Measurements from ENCODE around the gene AIRE.
A peak's percentile ranks its signal among the peaks of the same experiment; 100 is the strongest.

Gene AIRE

DNA sequence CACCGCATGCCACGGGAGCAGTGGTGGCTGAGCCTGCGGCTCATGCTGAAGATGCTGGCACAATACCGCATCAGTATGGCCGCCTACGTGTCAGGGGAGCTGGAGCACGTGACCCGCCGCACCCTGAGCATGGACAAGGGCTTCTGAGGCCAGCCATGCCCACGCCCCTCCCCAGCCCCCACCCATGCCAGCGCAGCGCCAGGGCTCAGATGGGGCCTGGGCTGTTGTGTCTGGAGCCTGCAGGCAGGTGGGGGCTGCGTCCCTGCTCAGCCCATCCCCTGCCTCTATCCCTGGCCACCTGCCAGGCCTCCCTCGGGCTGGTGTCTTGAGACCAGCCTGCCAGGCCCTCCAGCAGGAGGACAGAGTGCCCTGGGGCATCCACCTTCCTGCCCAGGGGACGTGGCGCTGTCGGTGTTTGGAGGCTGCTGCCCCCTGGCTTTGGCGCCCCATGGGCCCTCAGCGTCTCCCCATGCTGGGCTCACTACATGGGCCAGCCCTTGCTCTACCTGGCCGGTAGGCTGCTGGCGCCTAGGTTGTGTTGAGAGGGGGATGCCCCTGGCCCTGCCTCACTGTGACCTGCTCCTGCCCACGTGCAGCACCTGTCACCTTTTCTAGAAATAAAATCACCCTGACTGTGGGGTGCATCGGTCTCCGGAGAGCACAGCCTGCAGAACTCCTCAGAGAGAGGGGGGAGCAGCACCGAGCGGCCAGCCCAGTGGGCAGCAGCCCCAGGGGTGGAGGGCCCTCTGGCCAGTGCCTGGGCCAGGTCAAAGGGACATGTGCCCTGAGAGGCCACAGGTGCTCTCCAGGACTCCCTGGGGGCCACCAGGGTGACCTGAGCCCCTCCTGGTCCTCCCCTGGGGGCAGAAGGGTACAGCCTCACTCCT lies 41.3 kb downstream of the AIRE start:
- TF ChIP-seq PAX5 (IDR thresholded peaks at IDR 0.05; ENCODE audit: insufficient read depth, low read length, severe bottlenecking) (no peak), SPI1 (IDR thresholded peaks at IDR 0.05; ENCODE audit: low read depth, low read length) (no peak), POLR2A (IDR thresholded peaks at IDR 0.05; ENCODE audit: low read depth, low read length) (no peak), POLR2AphosphoS5 (IDR thresholded peaks at IDR 0.05; ENCODE audit: low read depth, low read length) (no peak; the same call in 1 of the 2 replicates), POU2F2 (IDR thresholded peaks at IDR 0.05; ENCODE audit: low read depth, low read length) (no peak), TAF1 (IDR thresholded peaks at IDR 0.05; ENCODE audit: low read depth, low read length) (no peak)
- DNase-seq (ENCODE audit: insufficient read length, low spot score) (no peak), FAIRE-seq (no peak)

- FAIRE-seq (no peak), DNase-seq (ENCODE audit: insufficient read length, low spot score) (no peak)
- TF ChIP-seq POU2F2 (IDR thresholded peaks at IDR 0.05; ENCODE audit: low read depth, low read length) (no peak), POLR2A (IDR thresholded peaks at IDR 0.05; ENCODE audit: low read depth, low read length) (peak; percentile 15; the same call in 1 of the 2 replicates), POLR2AphosphoS5 (IDR thresholded peaks at IDR 0.05; ENCODE audit: low read depth, low read length) (no peak; the same call in 1 of the 2 replicates)
Observed at GRCh38 chr21:44327603-44327974, 41.9 kb downstream of the AIRE start.

DNA sequence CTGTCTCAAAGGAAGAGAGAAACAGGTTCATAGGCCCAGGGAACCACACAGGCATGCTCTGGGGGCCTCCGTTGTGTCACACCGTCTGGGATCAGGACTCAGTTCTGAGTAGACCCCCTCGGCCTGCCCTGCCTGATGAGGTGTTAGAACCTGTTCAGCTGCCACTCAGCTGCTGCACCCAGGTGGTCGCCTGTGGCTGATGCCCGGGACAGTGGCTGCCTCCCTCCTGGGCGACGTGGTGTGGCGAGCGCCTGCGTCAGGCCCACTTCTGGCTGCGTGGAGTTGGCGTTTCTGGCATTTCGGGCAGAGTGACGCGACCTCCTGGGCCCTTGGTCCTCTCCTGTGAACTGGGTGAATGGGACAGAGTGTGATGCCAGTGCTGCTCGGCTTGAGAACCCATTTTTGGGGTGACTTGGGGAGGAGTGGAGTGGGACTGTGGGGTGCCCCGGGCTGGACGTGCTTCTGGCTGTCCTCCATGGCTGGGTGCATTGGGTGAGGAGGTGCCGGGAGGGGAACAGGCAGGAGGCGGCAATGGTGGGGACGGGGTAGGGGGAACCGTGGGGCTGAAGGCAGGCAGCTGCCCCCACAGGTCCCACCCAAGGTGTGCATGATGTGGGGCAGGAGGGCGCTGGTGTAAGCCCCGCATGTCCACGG lies 42.7 kb downstream of the AIRE start:
- no peak for FAIRE-seq
- no peak for DNase-seq (ENCODE audit: insufficient read length, low spot score)
- TF ChIP-seq POLR2AphosphoS5 (IDR thresholded peaks at IDR 0.05; ENCODE audit: low read depth, low read length): peak; percentile 25; the same call in 1 of the 2 replicates
- TF ChIP-seq PAX5 (IDR thresholded peaks at IDR 0.05; ENCODE audit: insufficient read depth, low read length, severe bottlenecking): no peak

- DNase-seq (ENCODE audit: insufficient read length, low spot score) (no peak), FAIRE-seq (no peak)
- no peak for TF ChIP-seq SPI1 (IDR thresholded peaks at IDR 0.05; ENCODE audit: low read depth, low read length)
- peak; percentile 67 for TF ChIP-seq POLR2A (IDR thresholded peaks at IDR 0.05; ENCODE audit: low read depth, low read length)
- no peak; the same call in 1 of the 2 replicates for TF ChIP-seq POU2F2 (IDR thresholded peaks at IDR 0.05; ENCODE audit: low read depth, low read length)
- no peak for TF ChIP-seq TAF1 (IDR thresholded peaks at IDR 0.05; ENCODE audit: low read depth, low read length)
- peak; percentile 40; the same call in 1 of the 2 replicates for TF ChIP-seq POLR2AphosphoS5 (IDR thresholded peaks at IDR 0.05; ENCODE audit: low read depth, low read length)
- TF ChIP-seq PAX5 (IDR thresholded peaks at IDR 0.05; ENCODE audit: insufficient read depth, low read length, severe bottlenecking): no peak
Observed at GRCh38 chr21:44329086-44329889, 43.6 kb downstream of the AIRE start.

GRCh38 chr21:44329971-44330681 lies 44.5 kb downstream of the AIRE start:
- DNase-seq (ENCODE audit: insufficient read length, low spot score): no peak
- TF ChIP-seq POU2F2 (IDR thresholded peaks at IDR 0.05; ENCODE audit: low read depth, low read length) (no peak), POLR2AphosphoS5 (IDR thresholded peaks at IDR 0.05; ENCODE audit: low read depth, low read length) (peak; percentile 14; the same call in 1 of the 2 replicates), POLR2A (IDR thresholded peaks at IDR 0.05; ENCODE audit: low read depth, low read length) (peak; percentile 16; the same call in 1 of the 2 replicates)
- FAIRE-seq: no peak

GRCh38 chr21:44330698-44331097 lies 45.0 kb downstream of the AIRE start:
- no peak for FAIRE-seq
- no peak for DNase-seq (ENCODE audit: insufficient read length, low spot score)
- TF ChIP-seq POLR2A (IDR thresholded peaks at IDR 0.05; ENCODE audit: low read depth, low read length) (no peak), POU2F2 (IDR thresholded peaks at IDR 0.05; ENCODE audit: low read depth, low read length) (no peak), TAF1 (IDR thresholded peaks at IDR 0.05; ENCODE audit: low read depth, low read length) (no peak), POLR2AphosphoS5 (IDR thresholded peaks at IDR 0.05; ENCODE audit: low read depth, low read length) (no peak), PAX5 (IDR thresholded peaks at IDR 0.05; ENCODE audit: insufficient read depth, low read length, severe bottlenecking) (no peak), SPI1 (IDR thresholded peaks at IDR 0.05; ENCODE audit: low read depth, low read length) (no peak)

GRCh38 chr21:44331209-44331608 lies 45.5 kb downstream of the AIRE start:
- DNase-seq (ENCODE audit: insufficient read length, low spot score) (no peak), FAIRE-seq (no peak)

GRCh38 chr21:44331650-44332307 lies 46.1 kb downstream of the AIRE start:
- FAIRE-seq: no peak
- no peak for DNase-seq (ENCODE audit: insufficient read length, low spot score)
- TF ChIP-seq POLR2AphosphoS5 (IDR thresholded peaks at IDR 0.05; ENCODE audit: low read depth, low read length): peak; percentile 48
- no peak for TF ChIP-seq SPI1 (IDR thresholded peaks at IDR 0.05; ENCODE audit: low read depth, low read length)

More at GRCh38 chr21:44331209-44331608, 45.5 kb downstream of the AIRE start:
- TF ChIP-seq SPI1 (IDR thresholded peaks at IDR 0.05; ENCODE audit: low read depth, low read length) (no peak), POU2F2 (IDR thresholded peaks at IDR 0.05; ENCODE audit: low read depth, low read length) (no peak), POLR2AphosphoS5 (IDR thresholded peaks at IDR 0.05; ENCODE audit: low read depth, low read length) (peak; percentile 28; the same call in 1 of the 2 replicates)

DNA sequence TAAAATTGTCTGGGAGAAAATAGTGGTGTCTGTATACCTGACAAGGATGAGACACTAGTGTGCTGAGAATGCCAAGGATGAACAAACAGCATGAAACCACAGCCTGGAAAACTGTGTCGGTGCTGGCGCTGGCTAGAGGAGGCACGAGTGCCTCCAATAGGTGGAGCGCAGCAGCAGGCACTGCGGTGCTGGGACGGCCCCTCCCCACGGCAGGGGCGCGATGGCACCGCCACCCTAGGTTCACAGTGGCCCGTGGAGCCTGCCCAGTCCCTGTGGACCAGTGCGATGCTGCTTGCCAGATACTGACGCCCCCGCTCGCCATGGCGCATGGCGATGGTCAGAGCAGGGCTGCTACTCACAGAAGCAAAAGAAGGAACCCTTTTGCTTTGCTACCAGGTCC lies 46.7 kb downstream of the AIRE start:
- TF ChIP-seq POLR2AphosphoS5 (IDR thresholded peaks at IDR 0.05; ENCODE audit: low read depth, low read length): no peak
- no peak for TF ChIP-seq POLR2A (IDR thresholded peaks at IDR 0.05; ENCODE audit: low read depth, low read length)
- TF ChIP-seq TAF1 (IDR thresholded peaks at IDR 0.05; ENCODE audit: low read depth, low read length): no peak
- no peak for TF ChIP-seq POU2F2 (IDR thresholded peaks at IDR 0.05; ENCODE audit: low read depth, low read length)
- no peak for TF ChIP-seq SPI1 (IDR thresholded peaks at IDR 0.05; ENCODE audit: low read depth, low read length)
- no peak for TF ChIP-seq PAX5 (IDR thresholded peaks at IDR 0.05; ENCODE audit: insufficient read depth, low read length, severe bottlenecking)
- DNase-seq (ENCODE audit: insufficient read length, low spot score): no peak
- FAIRE-seq: no peak

All from GM12891 (cell line).